KMS-11 (cell line): ENCODE data around the gene C4orf50.

Experiments
- H2AFZ ChIP-seq: fragments of 200-600 bp; sonication (generic); 2 replicates; pipeline ENCODE4 v1.6.1; 2016; ENCODE audit warnings: antibody characterized with exemption, mixed run types, low read depth
- H3K27ac ChIP-seq: fragments of 200-600 bp; sonication (generic); 2 replicates; pipeline ENCODE4 v1.6.1; 2016; ENCODE audit warnings: mild to moderate bottlenecking, mixed run types
- H3K27me3 ChIP-seq: fragments of 200-600 bp; sonication (generic); 2 replicates; pipeline ENCODE4 v1.6.1; 2017; ENCODE audit warnings: mild to moderate bottlenecking, low read depth, mixed run types, moderate library complexity; ENCODE audit not compliant: insufficient read depth
- H3K36me3 ChIP-seq: fragments of 200-600 bp; sonication (generic); 2 replicates; pipeline ENCODE4 v1.6.1; 2017; ENCODE audit warnings: mild to moderate bottlenecking, mixed run types; ENCODE audit not compliant: insufficient read depth
- H3K4me1 ChIP-seq: fragments of 200-600 bp; sonication (generic); 2 replicates; pipeline ENCODE4 v1.6.1; 2016; ENCODE audit warnings: mild to moderate bottlenecking, low read depth, mixed run types; ENCODE audit not compliant: poor library complexity, severe bottlenecking
- H3K4me2 ChIP-seq: fragments of 200-600 bp; sonication (generic); 2 replicates; pipeline ENCODE4 v1.7.0; 2016; ENCODE audit warnings: mild to moderate bottlenecking, mixed run types
- H3K4me3 ChIP-seq: fragments of 200-600 bp; sonication (generic); IDR thresholded peaks from 2 replicates; pipeline ENCODE4 v1.6.1; 2017; ENCODE audit warnings: low read depth, low read length, mixed read lengths; ENCODE audit not compliant: insufficient read depth
- H3K79me2 ChIP-seq: fragments of 200-600 bp; sonication (generic); 2 replicates; pipeline ENCODE4 v1.6.1; 2016; ENCODE audit warnings: low read depth, mixed run types; ENCODE audit not compliant: insufficient read depth
- H3K9ac ChIP-seq: fragments of 200-600 bp; sonication (generic); 2 replicates; pipeline ENCODE4 v1.6.1; 2016; ENCODE audit warnings: mild to moderate bottlenecking, mixed run types
- H4K20me1 ChIP-seq: fragments of 200-600 bp; sonication (generic); 2 replicates; pipeline ENCODE4 v1.6.1; 2016; ENCODE audit warnings: mild to moderate bottlenecking, mixed run types; ENCODE audit not compliant: insufficient read depth
- CTCF ChIP-seq: fragments of 200-600 bp; sonication (generic); conservative IDR thresholded peaks from 2 replicates; pipeline ENCODE4 v1.6.1; 2017; ENCODE audit warnings: low read depth, mild to moderate bottlenecking, antibody characterized with exemption, low read length, moderate library complexity, mixed read lengths

Gene C4orf50

GRCh38 chr4:5945171-5945570 lies 73.1 kb downstream of the C4orf50 start:
- H3K36me3 ChIP-seq: no peaks in the 10 kb centered on the region
- TF ChIP-seq CTCF: no peak
- no peaks in the 10 kb centered on the region for H4K20me1 ChIP-seq
- no peak overlapping the region for H3K4me3 ChIP-seq
- no peak overlapping the region for H3K27ac ChIP-seq
- no peaks in the 10 kb centered on the region for H3K79me2 ChIP-seq
- H3K9ac ChIP-seq: no peak overlapping the region
- H3K4me1 ChIP-seq: no peaks in the 10 kb centered on the region
- H2AFZ ChIP-seq: no peak overlapping the region
- no peaks in the 10 kb centered on the region for H3K27me3 ChIP-seq
- H3K4me2 ChIP-seq: no peak overlapping the region

GRCh38 chr4:5943561-5943960 lies 74.7 kb downstream of the C4orf50 start:
- H3K27me3 ChIP-seq: no peaks in the 10 kb centered on the region
- H4K20me1 ChIP-seq: no peaks in the 10 kb centered on the region
- H3K36me3 ChIP-seq: no peaks in the 10 kb centered on the region
- TF ChIP-seq CTCF: no peak
- no peak overlapping the region for H3K27ac ChIP-seq
- no peaks in the 10 kb centered on the region for H3K79me2 ChIP-seq
- no peak overlapping the region for H2AFZ ChIP-seq
- no peak overlapping the region for H3K4me3 ChIP-seq
- H3K4me2 ChIP-seq: no peak overlapping the region
- no peak overlapping the region for H3K9ac ChIP-seq
- no peaks in the 10 kb centered on the region for H3K4me1 ChIP-seq

- H4K20me1 ChIP-seq: no peaks in the 10 kb centered on the region
- H3K27me3 ChIP-seq: no peaks in the 10 kb centered on the region
- H3K9ac ChIP-seq: no peak overlapping the region
- H3K79me2 ChIP-seq: no peaks in the 10 kb centered on the region
- TF ChIP-seq CTCF: no peak
- no peaks in the 10 kb centered on the region for H3K36me3 ChIP-seq
- no peak overlapping the region for H3K27ac ChIP-seq
- no peaks in the 10 kb centered on the region for H3K4me1 ChIP-seq
- no peak overlapping the region for H2AFZ ChIP-seq
- no peak overlapping the region for H3K4me3 ChIP-seq
- no peak overlapping the region for H3K4me2 ChIP-seq
These were observed 75.3 kb downstream of the C4orf50 start for GRCh38 chr4:5942947-5943346.

GRCh38 chr4:5941601-5942000 lies 76.6 kb downstream of the C4orf50 start:
- Histone ChIP-seq H3K4me2 (no peak overlapping the region), H3K27me3 (no peaks in the 10 kb centered on the region)
- TF ChIP-seq CTCF: no peak

More at GRCh38 chr4:5941601-5942000, 76.6 kb downstream of the C4orf50 start:
- H3K79me2 ChIP-seq: no peaks in the 10 kb centered on the region
- no peak overlapping the region for H3K4me3 ChIP-seq
- no peak overlapping the region for H3K27ac ChIP-seq
- no peak overlapping the region for H3K9ac ChIP-seq
- no peaks in the 10 kb centered on the region for H4K20me1 ChIP-seq
- no peak overlapping the region for H2AFZ ChIP-seq
- H3K4me1 ChIP-seq: no peaks in the 10 kb centered on the region
- H3K36me3 ChIP-seq: no peaks in the 10 kb centered on the region
